Thymus (tissue), 11 donors: ENCODE results near the gene RASSF8. TPM values are rescaled to one million over a fixed set of nuclear protein-coding genes. Genes with fewer than 3 reads are reported as not detected.

Experiments used
- DNase-seq, 9 donors: peaks; one replicate each; pipeline ENCODE4 v3.0.0-alpha.2; 2013; ENCODE audit warnings: low spot score in 9 of 9, low read depth in 6 of 9, missing footprints in 1 of 9
- H3K27ac ChIP-seq, 2 donors: one replicate each; pipeline ENCODE4 v1.5.1; 2013; ENCODE audit warnings: control low read depth in 1 of 2, low read depth in 1 of 2, low read length in 1 of 2, mild to moderate bottlenecking in 1 of 2, moderate library complexity in 1 of 2
- H3K27me3 ChIP-seq, 2 donors: one replicate each; pipeline ENCODE4 v1.5.1; 2013; ENCODE audit warnings: low read length in 1 of 2; ENCODE audit not compliant: control insufficient read depth in 2 of 2, insufficient read depth in 1 of 2
- H3K36me3 ChIP-seq, 2 donors: one replicate each; pipeline ENCODE4 v1.5.1; 2013; ENCODE audit warnings: low read length in 1 of 2, mild to moderate bottlenecking in 1 of 2, moderate library complexity in 1 of 2; ENCODE audit not compliant: control insufficient read depth in 2 of 2, insufficient read depth in 2 of 2
- H3K4me1 ChIP-seq, 2 donors: one replicate each; pipeline ENCODE4 v1.5.1; 2013; ENCODE audit warnings: low read length in 2 of 2; ENCODE audit not compliant: control insufficient read depth in 2 of 2, insufficient read depth in 2 of 2
- H3K4me3 ChIP-seq, 2 donors: one replicate each; pipeline ENCODE4 v1.5.1; 2013; ENCODE audit warnings: low read length in 2 of 2, control low read depth in 1 of 2, mild to moderate bottlenecking in 1 of 2
- H3K9me3 ChIP-seq, 2 donors: one replicate each; pipeline ENCODE4 v1.5.1; 2013; ENCODE audit warnings: low read length in 1 of 2, mild to moderate bottlenecking in 1 of 2; ENCODE audit not compliant: control insufficient read depth in 2 of 2, insufficient read depth in 1 of 2
- WGBS: extraction: QIAGEN DNeasy Blood & Tissue Kit; methylation state at CpG from one replicate; pipeline ENCODE4 v1.1.7; 2013; 5-methylcytosine and 5-hydroxymethylcytosine counted together
- polyA plus RNA-seq: library from polyadenylated mRNA; stranded (reverse); fragments of 200-250 nt; gene quantifications from one replicate; pipeline ENCODE4 v1.2.3, GENCODE V29; 2013
- total RNA-seq: library from RNA; stranded (reverse); fragments of 120-200 nt; gene quantifications from one replicate; pipeline ENCODE4 v1.2.4, GENCODE V29; 2013
- donor health status: healthy.

RASSF8 gene
- total and polyA plus RNA-seq, 2 donors = 6.4 to 15.3 TPM

DNA sequence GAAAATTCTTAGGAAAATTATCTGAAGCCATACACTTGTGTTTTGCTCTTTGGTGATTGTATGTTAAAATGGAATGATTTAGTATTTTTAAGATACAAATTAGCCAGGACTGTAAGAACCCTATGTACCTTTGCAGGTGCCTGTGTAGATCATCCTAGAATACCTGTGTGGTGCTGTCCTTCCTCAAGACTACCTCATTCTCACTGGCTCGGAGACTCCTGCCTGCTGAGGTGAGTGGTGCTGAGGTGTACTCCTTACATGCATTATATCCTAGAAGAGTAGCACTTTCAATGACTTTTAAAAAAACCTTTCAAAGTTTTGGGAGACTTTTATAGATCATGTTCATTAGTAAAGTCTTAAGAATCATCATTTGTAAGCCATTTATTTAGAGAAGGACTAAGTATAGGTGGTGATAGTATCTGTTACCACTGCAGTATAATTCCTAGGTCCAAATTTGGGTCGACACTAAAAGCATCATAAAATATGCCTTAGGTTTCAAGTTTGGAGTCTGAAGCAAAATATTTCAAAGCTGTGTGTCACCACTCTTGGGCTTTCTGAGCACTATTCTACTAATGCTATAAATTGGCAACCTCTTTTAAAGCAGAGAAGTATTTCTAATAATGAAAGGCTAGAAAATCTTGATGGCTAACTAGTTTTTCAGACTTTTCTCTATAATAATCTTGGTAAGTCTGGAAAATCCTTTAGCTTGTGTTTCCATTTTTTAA, 36.6 kb downstream of the RASSF8 start:
- DNase-seq = no peak
- Histone ChIP-seq H3K9me3 (no peaks in the 10 kb centered on the region), H3K36me3 (no peaks in the 10 kb centered on the region), H3K27ac (no peak overlapping the region), H3K4me3 (no peak overlapping the region), H3K27me3 (no peaks in the 10 kb centered on the region), H3K4me1 (no peaks in the 10 kb centered on the region)
- 93% methylated on average over 2 of the region's 2 CpGs for WGBS

DNA sequence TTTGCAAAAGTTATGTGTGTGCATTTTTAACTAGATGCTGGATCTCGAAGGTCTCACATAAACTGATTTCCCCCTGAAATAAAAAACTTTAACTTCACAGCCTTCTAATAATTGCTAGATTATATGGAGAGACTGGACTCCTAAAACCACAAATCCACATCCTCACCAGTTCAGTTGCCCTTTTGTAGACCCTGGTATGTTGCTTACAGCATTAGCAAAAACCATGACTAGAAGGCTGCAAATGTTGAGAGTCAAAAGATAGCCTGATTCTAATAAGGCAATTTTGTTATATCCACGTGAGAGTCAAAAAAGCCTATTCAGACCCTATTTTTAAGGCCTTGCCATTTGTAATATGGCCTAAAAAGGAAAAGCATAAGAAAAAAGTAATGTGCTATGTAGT, 37.4 kb downstream of the RASSF8 start:
- 95% methylated on average over 2 of the region's 2 CpGs for WGBS
- H3K4me1 ChIP-seq = no peaks in the 10 kb centered on the region
- H3K27ac ChIP-seq = no peak overlapping the region
- DNase-seq = no peak
- no peak overlapping the region for H3K4me3 ChIP-seq
- H3K27me3 ChIP-seq = no peaks in the 10 kb centered on the region
- no peaks in the 10 kb centered on the region for H3K36me3 ChIP-seq
- no peaks in the 10 kb centered on the region for H3K9me3 ChIP-seq

DNA sequence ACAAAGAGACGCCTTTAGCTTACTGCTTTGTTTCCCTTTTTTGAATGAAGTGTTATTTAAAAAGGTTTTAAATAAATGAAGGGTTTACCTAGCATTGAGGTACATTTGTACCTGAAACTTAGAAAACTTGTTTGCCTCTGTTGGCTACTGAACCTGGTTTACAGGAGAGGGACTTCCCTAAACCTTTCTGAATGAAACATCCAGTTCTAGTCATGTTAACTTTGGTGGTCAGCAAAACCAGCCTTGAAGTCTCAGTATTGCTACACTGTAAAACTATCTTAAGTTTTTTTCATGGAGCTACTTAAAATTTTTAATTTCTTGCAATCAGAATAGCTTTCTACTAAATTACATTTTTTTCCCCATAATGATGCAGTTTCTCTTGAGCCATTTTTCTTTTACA, 38.2 kb downstream of the RASSF8 start:
- Histone ChIP-seq H3K36me3 (no peaks in the 10 kb centered on the region), H3K27me3 (no peaks in the 10 kb centered on the region), H3K9me3 (no peaks in the 10 kb centered on the region), H3K4me1 (no peaks in the 10 kb centered on the region), H3K4me3 (no peak overlapping the region), H3K27ac (no peak overlapping the region)
- WGBS = 97% methylated on average over 1 of the region's 1 CpG
- DNase-seq = no peak

DNA sequence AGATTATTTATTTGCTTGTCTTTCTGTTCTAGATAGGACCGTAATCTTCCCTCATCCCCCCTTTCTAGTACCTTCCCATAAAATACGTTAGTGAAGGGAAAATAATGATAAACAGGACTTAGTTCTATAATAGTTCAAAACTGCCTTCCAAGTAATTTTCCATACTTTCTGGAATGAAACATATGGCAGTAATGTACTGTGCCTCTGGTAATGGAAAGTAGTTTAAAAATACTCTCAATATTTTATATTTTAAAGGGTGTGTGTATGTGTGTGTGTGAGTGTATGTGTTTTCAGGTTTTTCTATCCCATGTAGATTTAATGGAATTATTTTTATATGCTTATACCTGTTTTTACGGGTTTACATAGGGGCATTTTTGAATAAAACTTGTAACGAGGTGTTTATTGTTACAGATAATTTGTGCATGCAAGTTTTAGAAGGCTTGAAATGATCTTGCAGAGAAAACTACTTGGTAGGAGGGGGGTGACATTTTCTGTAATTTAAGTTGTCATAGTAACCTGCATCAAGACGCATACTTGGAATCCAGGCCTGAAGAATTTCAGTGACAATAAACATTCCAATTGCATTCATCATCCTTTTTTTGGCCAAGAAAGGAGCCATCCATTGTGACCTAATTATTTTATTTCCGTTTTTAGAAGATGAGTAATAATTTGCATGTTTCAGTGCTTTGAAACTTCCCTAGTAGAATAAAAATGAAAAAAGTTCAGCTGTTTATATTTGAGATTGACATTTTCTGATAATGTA, 38.9 kb downstream of the RASSF8 start:
- H3K36me3 ChIP-seq = no peaks in the 10 kb centered on the region
- no peak overlapping the region for H3K4me3 ChIP-seq
- no peak overlapping the region for H3K27ac ChIP-seq
- H3K27me3 ChIP-seq = no peaks in the 10 kb centered on the region
- peaks cover 0 to 3% of the 10 kb centered on the region in 2 donors for H3K9me3 ChIP-seq
- H3K4me1 ChIP-seq = no peaks in the 10 kb centered on the region
- 96% methylated on average over 6 of the region's 6 CpGs for WGBS
- no peak for DNase-seq

GRCh38 chr12:26000898-26001297, 42.4 kb downstream of the RASSF8 start:
- DNase-seq = no peak
- peaks cover 0 to 6% of the 10 kb centered on the region in 2 donors for H3K9me3 ChIP-seq
- H3K4me1 ChIP-seq = no peaks in the 10 kb centered on the region
- no peak overlapping the region for H3K27ac ChIP-seq
- H3K27me3 ChIP-seq = no peaks in the 10 kb centered on the region
- WGBS = over 99% methylated on average over 4 of the region's 4 CpGs
- no peaks in the 10 kb centered on the region for H3K36me3 ChIP-seq
- no peak overlapping the region for H3K4me3 ChIP-seq

DNA sequence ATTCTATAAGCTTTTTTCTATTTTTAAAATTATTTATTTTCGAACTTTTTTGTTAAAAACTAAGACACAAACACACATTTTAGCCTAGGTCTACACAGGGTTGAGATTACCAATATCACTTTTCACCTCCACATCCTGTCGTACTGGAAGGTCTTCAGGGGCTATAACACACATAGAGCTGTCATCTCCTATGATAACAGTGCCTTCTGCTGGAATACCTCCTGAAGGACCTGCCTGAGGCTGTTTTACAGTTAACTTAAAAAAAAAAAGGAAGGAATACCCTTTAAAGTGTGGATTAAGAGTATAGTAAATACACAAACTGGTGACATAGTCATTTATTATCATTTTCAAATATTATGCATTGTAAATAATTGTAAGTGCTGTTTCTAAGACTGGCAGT, 43.0 kb downstream of the RASSF8 start:
- DNase-seq = no peak
- Histone ChIP-seq H3K27ac (no peak overlapping the region), H3K4me1 (no peaks in the 10 kb centered on the region), H3K36me3 (no peaks in the 10 kb centered on the region), H3K9me3 (peaks cover 0 to 6% of the 10 kb centered on the region in 2 donors), H3K4me3 (no peak overlapping the region), H3K27me3 (no peaks in the 10 kb centered on the region)
- WGBS = 90% methylated on average over 2 of the region's 2 CpGs

DNA sequence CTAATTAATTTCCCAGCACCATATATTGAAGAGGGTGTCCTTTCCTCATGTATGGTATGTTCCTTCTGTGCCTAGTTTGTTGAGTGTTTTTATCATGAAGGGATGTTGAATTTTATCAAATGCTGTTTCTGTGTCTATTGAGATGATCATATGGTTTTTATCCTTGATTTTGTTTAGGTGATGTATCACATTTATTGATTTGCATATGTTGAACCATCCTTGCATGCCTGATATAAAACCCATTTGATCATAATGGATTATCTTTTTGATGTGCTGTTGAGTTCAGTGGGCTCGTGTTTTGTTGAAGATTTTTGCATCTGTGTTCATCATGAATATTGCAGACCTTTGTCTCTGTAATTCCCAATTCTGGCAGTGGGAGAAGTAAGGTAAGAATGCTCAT, 44.6 kb downstream of the RASSF8 start:
- Histone ChIP-seq H3K4me3 (no peak overlapping the region), H3K27ac (no peak overlapping the region), H3K4me1 (no peaks in the 10 kb centered on the region), H3K27me3 (no peaks in the 10 kb centered on the region), H3K9me3 (peaks cover 0 to 6% of the 10 kb centered on the region in 2 donors), H3K36me3 (no peaks in the 10 kb centered on the region)
- DNase-seq = no peak
- WGBS = 99% methylated on average over 1 of the region's 1 CpG

DNA sequence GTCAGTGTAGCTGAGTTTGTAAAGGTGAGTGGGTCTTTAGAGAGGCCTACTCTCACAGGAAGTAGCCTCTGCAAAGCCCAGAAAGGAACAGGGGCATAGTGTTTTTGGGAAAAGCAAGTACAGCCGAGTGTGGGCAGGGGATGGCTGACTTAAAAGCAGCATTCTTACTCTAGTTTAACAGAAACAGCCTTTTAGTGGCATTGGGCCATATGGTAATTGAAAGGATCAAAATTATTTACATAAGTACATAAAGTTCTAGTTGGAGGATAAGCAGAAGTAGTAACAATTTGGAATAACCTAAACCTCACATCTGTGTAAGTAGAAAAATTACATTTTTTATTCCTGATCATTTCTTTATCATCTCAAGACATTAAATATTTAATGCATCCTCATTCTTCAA, 49.1 kb downstream of the RASSF8 start:
- no peak overlapping the region for H3K27ac ChIP-seq

GRCh38 chr12:26009593-26009992, 51.1 kb downstream of the RASSF8 start:
- no peak overlapping the region for H3K4me3 ChIP-seq
- no peak for DNase-seq
- H3K27ac ChIP-seq = no peak overlapping the region
- H3K36me3 ChIP-seq = no peaks in the 10 kb centered on the region
- H3K4me1 ChIP-seq = no peaks in the 10 kb centered on the region
- 95% methylated on average over 1 of the region's 1 CpG for WGBS
- H3K9me3 ChIP-seq = no peaks in the 10 kb centered on the region
- H3K27me3 ChIP-seq = no peaks in the 10 kb centered on the region

More for the DNA sequence above, 49.1 kb downstream of the RASSF8 start:
- WGBS = 97% methylated on average over 1 of the region's 1 CpG
- Histone ChIP-seq H3K36me3 (no peaks in the 10 kb centered on the region), H3K4me1 (no peaks in the 10 kb centered on the region), H3K9me3 (peaks cover 0 to under 1% of the 10 kb centered on the region in 2 donors), H3K27me3 (no peaks in the 10 kb centered on the region), H3K4me3 (no peak overlapping the region)
- no peak for DNase-seq
